ENCODE data around the gene ZBP1.

DNA sequence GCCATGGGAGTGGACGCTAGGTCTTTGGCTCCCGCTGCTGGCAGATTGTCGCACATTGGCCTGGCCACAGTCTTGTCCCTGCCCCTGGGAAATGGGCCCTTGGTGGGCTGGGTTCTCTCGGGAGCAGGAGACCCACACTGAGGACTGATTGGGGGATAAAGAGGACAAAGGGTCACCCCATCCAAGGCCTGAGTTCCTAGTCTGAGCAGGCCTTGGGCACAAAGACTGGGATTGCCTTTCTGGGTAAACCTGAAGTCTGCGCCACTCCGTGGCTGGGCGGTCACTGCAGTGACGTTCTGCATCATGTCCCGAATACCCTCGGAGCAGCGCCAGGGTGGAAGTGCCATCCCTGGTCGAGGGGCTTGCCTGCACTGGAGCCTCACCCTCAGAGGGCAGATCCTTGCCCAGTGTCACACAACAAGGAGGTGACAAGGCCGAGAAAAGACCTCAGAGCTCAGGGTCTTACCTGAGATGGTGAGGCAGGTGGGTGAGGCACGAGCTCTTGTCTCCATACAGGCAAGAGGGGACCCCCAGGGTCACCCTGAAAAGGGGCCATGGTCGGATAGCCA, 36.1 kb upstream of the ZBP1 start:
- TF ChIP-seq, protein P1, sequence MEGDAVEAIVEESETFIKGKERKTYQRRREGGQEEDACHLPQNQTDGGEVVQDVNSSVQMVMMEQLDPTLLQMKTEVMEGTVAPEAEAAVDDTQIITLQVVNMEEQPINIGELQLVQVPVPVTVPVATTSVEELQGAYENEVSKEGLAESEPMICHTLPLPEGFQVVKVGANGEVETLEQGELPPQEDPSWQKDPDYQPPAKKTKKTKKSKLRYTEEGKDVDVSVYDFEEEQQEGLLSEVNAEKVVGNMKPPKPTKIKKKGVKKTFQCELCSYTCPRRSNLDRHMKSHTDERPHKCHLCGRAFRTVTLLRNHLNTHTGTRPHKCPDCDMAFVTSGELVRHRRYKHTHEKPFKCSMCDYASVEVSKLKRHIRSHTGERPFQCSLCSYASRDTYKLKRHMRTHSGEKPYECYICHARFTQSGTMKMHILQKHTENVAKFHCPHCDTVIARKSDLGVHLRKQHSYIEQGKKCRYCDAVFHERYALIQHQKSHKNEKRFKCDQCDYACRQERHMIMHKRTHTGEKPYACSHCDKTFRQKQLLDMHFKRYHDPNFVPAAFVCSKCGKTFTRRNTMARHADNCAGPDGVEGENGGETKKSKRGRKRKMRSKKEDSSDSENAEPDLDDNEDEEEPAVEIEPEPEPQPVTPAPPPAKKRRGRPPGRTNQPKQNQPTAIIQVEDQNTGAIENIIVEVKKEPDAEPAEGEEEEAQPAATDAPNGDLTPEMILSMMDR (IDR thresholded peaks at IDR 0.05), result no peak
- no peak for TF ChIP-seq ZFX (IDR thresholded peaks at IDR 0.05; ENCODE audit: borderline replicate concordance)

Measured in 22Rv1 (cell line).